ENCODE measurements around the gene PSENEN.

GRCh38 chr19:35731353-35731752 is 14.1 kb upstream of the PSENEN start:
- TF ChIP-seq CTCF (IDR thresholded peaks at IDR 0.05) = no peak
- no peak for TF ChIP-seq POLR2A (IDR thresholded peaks at IDR 0.05)
